NCI-H1417 treated with DMSO at 0.1 percent for 48 hours (cell line): ENCODE data around the gene MTF1.
A peak's percentile ranks its signal among the peaks of the same experiment; 100 is the strongest.

Experiments
- DNase-seq: peaks from one replicate; lab custom pipeline; 2025; lab: John Stamatoyannopoulos, UW

The MTF1 gene

GRCh38 chr1:37828410-37829074, 30.9 kb downstream of the MTF1 start:
- no peak for DNase-seq

- no peak for DNase-seq
These were observed 33.9 kb downstream of the MTF1 start for GRCh38 chr1:37825506-37825905.

GRCh38 chr1:37824001-37824400, 35.4 kb downstream of the MTF1 start:
- DNase-seq: no peak

GRCh38 chr1:37822906-37823815, 36.2 kb downstream of the MTF1 start:
- DNase-seq: no peak

GRCh38 chr1:37821481-37821880, 37.9 kb downstream of the MTF1 start:
- no peak for DNase-seq

GRCh38 chr1:37817481-37817880, 41.9 kb downstream of the MTF1 start:
- DNase-seq: no peak

DNA sequence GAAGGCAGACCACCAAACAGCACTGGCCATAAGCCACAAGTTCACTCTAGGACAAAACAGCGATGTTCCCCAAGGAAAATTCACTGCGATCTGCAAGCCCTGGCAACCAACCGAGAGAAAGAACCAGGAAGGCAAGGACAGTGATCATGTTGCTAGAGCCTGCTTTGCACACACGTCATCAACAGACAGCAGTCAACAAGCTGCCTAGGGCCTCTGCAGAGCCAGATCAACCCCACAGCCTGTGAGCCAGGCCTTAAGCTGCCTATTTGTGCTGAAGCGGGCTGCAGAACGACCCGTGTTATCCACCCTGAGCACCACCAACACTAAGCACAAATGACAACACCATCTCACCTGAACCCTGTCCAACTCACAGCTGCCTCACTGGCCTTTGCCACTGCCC, 45.1 kb downstream of the MTF1 start:
- no peak for DNase-seq

DNA sequence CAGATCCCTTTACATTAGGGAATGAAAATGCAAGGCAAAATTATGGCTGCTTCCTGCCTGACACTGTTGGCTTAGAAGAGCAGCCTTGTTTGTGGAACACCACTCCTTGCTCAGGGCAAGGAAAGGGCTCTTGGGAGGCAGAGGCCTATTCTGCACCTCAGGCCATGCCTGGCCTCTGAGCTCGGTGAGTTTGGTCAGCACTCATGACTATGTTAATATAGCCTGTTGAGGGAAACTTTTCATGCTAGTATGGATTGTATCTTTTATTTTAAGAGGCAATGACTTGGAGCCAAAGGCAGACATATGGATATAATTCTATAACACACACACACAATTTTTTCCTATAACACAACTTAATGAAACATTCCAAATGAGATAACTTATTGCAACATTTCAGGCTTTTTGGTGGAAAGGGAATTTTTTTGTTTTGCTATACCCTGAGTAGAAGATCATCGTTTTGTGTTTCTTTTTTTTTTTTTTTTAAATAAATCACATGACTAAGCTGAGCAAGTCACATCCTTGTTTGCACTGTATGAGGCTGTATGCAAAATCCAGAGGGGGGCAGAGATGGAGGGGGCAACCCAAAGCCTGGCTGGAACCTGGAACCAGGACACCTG, 45.8 kb downstream of the MTF1 start:
- DNase-seq: no peak

GRCh38 chr1:37811027-37811655, 48.3 kb downstream of the MTF1 start:
- no peak for DNase-seq

DNA sequence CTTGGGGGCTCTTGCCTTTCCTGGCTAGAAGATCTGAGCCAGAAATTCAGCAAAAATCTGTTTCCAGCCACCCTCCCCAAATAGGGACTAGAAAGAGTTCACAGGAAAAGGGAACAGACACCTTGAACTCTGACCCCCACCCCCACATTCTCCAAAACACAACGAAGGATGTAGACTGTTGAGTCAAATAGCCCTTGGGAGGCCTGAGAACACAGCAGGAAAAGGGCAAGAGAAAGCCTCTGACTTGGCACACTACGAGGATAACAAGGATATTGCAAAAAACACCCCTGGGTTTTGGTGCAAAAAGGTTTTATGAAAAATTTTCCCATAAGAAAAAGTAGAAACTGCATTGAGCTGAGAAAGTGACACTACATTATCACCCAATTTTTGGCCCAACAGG, 49.5 kb downstream of the MTF1 start:
- DNase-seq: no peak

GRCh38 chr1:37808369-37809319, 50.7 kb downstream of the MTF1 start:
- peak; percentile 9 for DNase-seq

GRCh38 chr1:37807555-37808368, 51.6 kb downstream of the MTF1 start, which contains the start of the genes C1orf122 and YRDC:
Gene C1orf122, plus strand, starts transcription at chr1:37807790. Its CDS starts 615 bp downstream, at chr1:37808405.
Gene YRDC, minus strand, starts transcription at chr1:37808208. Its CDS starts 28 bp downstream, at chr1:37808180.
- peak; percentile 17 for DNase-seq

DNA sequence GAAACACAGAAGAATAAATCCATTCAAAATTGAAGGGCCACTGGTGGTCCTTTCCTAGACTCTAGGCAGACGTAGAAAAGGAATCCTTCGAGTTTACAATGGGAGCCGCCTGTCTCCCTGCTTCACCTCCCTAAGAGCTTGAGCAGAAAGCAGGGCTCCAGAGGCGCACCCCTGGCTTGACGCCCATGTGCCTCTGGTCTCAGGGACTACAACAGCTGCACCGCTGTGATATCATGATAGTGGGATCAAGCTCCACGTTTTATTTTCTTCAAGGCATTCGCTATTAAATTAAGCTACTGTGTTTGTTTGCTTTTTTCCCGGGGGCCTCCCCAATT, 52.2 kb downstream of the MTF1 start:
- DNase-seq: no peak

DNA sequence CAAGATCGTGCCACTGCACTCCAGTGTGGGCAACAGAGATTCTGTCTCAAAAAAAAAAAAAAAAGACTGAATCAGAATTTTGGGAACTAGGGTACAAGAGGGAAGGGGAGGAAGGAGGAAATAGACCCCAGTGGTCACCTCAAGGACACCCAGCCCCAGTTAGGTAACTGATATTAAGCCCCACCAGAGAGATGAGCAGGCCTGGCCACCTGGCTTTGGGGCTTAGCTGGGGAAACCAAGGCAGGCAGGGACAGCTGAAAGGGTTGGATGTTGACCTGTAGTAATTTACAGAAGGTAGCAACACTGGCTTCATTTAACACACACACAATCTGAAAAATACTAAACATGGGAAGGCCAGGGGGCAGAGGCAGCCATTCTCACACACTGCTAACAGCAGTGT, 57.0 kb downstream of the MTF1 start:
- DNase-seq: no peak

- no peak for DNase-seq
These were observed 61.5 kb downstream of the MTF1 start for GRCh38 chr1:37797750-37798345.

GRCh38 chr1:37795340-37796125, 63.9 kb downstream of the MTF1 start:
- no peak for DNase-seq

- DNase-seq: no peak
These were observed 64.7 kb downstream of the MTF1 start for GRCh38 chr1:37794372-37795339.
